GM19328 (cell line): Measurements from ENCODE around the gene MYD88.

Experiments
- ATAC-seq: cut with Tn5 transposase; IDR thresholded peaks from one replicate; pipeline ENCODE4 v1.9.1; 2021; ENCODE audit warnings: mild to moderate bottlenecking, moderate library complexity; ENCODE audit not compliant: unreplicated experiment

MYD88 gene

GRCh38 chr3:38111696-38112377, 26.6 kb upstream of the MYD88 start:
- no peak for ATAC-seq

GRCh38 chr3:38112378-38112761, 26.1 kb upstream of the MYD88 start:
- ATAC-seq = no peak

GRCh38 chr3:38114052-38114874, 24.2 kb upstream of the MYD88 start:
- ATAC-seq = no peak

- no peak for ATAC-seq
Measured at GRCh38 chr3:38114875-38115644, 23.4 kb upstream of the MYD88 start.

- no peak for ATAC-seq
Measured at GRCh38 chr3:38115645-38116427, 22.6 kb upstream of the MYD88 start.

- ATAC-seq = no peak
Measured at GRCh38 chr3:38116471-38117162, 21.8 kb upstream of the MYD88 start.

GRCh38 chr3:38117163-38117716, 21.2 kb upstream of the MYD88 start:
- ATAC-seq = no peak

- peak; percentile 64 for ATAC-seq
Measured at GRCh38 chr3:38117748-38118420, 20.6 kb upstream of the MYD88 start.

- ATAC-seq = no peak
Measured at GRCh38 chr3:38118421-38119247, 19.8 kb upstream of the MYD88 start.

GRCh38 chr3:38119248-38119544, 19.3 kb upstream of the MYD88 start:
- no peak for ATAC-seq

GRCh38 chr3:38119821-38120692, 18.4 kb upstream of the MYD88 start:
- ATAC-seq = no peak

- ATAC-seq = no peak
Measured at GRCh38 chr3:38120693-38121450, 17.6 kb upstream of the MYD88 start.

- ATAC-seq = no peak
Measured at GRCh38 chr3:38121451-38121831, 17.0 kb upstream of the MYD88 start.

GRCh38 chr3:38121832-38122461, 16.5 kb upstream of the MYD88 start:
- no peak for ATAC-seq

GRCh38 chr3:38122712-38123290, 15.7 kb upstream of the MYD88 start:
- no peak for ATAC-seq
